IPS-18c (cell line): ENCODE data around the gene EN2.

Experiments
- H3K4me3 ChIP-seq: 2 replicates; pipeline ENCODE4 v1.7.0; 2013; ENCODE audit warnings: low read depth, mild to moderate bottlenecking, low read length, moderate library complexity; ENCODE audit not compliant: insufficient read depth
- H3K9me3 ChIP-seq: one replicate; pipeline ENCODE4 v1.6.1; 2013; ENCODE audit warnings: mild to moderate bottlenecking, low read length, moderate library complexity; ENCODE audit not compliant: control insufficient read depth, insufficient read depth

EN2 gene

GRCh38 chr7:155458111-155458877 is at the start of gene EN2:
TSS of gene EN2 (plus strand) at chr7:155458129. CDS start at chr7:155458378, 249 bp downstream.
- H3K4me3 ChIP-seq, result 0 out of 2 replicates have a peak within 1 kb of the TSS, but pooled peaks have one; percentile 9
- H3K9me3 ChIP-seq, result peaks cover 3% of the 10 kb centered on the region

GRCh38 chr7:155408651-155409586 is 49.0 kb upstream of the EN2 start:
- Histone ChIP-seq H3K9me3 (no peaks in the 10 kb centered on the region), H3K4me3 (no peak overlapping the region)

DNA sequence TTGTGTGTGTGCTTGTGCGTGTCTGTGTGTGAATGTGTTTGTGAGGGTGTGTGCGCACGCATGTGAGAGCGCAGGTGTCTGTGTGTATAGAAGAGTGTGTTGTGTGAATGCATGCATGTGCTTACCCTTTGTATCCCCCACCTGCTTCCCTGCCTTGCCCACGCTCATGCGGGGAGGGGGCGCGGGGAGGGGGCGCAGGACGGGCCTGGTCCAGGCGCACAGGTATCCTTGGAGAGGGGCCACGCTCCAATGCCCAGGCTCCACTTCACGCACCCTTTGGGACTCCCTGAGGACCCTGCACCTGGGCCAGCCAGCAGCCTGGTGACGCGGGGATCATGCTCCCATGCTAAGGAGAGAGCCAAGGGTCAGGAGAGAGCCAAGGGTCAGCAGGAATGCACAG is 47.9 kb upstream of the EN2 start:
- Histone ChIP-seq H3K9me3 (no peaks in the 10 kb centered on the region), H3K4me3 (no peak overlapping the region)

GRCh38 chr7:155410431-155410830 is 47.5 kb upstream of the EN2 start:
- Histone ChIP-seq H3K9me3 (no peaks in the 10 kb centered on the region), H3K4me3 (no peak overlapping the region)

DNA sequence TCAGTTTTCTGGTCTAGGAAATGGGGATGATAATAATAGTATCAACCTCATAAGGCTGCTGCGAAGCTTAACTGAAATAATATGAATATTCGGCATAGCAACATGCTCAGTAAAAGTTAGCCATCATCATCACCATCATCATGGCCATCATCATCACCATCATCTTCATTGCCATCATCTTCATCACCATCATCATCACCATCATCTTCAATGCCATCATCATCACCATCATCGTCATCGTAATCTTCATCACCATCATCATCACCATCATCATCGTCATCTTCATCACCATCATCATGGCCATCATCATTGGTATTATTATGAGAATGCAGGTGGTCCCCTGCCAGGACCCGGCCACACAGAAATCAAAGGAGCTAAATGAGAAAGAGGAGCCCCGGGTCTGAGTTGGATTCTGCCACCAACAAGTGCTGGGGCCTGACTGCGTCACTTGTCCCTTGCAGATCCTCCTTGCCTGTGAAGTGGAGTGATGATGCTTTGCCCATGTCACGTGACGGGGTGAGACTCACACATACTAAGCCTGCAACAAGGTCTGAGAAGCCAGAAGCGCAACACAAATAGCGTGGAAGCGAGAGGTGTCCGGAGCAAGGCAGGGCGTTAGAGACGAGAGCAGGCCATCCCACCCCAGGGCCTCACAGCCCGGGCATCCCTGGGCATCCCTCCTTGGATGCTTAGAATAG is 46.1 kb upstream of the EN2 start:
- no peak overlapping the region for H3K4me3 ChIP-seq
- H3K9me3 ChIP-seq, result no peaks in the 10 kb centered on the region

DNA sequence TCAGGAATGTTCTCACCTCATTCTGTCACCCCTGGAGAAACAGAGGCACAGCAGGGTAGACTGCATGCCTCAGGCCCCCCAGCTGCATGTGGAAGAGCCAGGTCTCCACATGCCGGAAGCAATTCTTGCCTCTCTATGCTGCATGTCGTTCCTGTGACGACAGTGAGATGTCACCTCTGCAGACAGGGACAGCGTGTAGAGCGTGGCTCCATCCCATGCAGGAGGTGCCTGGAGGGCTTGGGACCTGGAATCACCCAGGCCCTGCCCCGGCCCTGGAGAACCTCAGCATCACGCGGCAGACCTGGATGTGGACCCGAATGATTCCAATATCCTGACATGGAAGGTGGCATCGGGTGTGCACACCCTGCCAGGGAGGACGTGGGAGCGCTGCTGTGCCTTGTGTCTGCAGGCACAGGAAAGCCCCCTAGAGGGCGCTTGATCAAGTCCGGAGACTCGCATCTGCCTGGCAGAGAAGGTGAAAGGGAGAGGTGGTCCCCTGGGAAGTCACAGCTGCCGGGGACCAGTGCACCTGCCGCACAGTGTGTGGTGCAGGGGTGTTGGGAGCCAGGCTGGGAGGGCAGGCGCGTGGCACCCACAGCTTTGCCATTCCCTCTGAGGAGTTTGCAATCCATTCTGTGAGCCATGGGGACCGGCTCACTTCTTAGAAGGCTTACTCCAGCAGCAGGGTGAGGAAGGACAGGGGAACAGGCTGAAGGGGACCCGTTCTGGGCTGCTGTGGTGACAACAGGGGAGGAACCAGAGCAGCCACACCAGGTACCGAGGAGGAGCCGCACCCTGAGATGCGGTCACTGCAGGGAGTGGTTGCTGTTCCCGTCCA is 45.3 kb upstream of the EN2 start:
- H3K4me3 ChIP-seq, result no peak overlapping the region
- H3K9me3 ChIP-seq, result no peaks in the 10 kb centered on the region

DNA sequence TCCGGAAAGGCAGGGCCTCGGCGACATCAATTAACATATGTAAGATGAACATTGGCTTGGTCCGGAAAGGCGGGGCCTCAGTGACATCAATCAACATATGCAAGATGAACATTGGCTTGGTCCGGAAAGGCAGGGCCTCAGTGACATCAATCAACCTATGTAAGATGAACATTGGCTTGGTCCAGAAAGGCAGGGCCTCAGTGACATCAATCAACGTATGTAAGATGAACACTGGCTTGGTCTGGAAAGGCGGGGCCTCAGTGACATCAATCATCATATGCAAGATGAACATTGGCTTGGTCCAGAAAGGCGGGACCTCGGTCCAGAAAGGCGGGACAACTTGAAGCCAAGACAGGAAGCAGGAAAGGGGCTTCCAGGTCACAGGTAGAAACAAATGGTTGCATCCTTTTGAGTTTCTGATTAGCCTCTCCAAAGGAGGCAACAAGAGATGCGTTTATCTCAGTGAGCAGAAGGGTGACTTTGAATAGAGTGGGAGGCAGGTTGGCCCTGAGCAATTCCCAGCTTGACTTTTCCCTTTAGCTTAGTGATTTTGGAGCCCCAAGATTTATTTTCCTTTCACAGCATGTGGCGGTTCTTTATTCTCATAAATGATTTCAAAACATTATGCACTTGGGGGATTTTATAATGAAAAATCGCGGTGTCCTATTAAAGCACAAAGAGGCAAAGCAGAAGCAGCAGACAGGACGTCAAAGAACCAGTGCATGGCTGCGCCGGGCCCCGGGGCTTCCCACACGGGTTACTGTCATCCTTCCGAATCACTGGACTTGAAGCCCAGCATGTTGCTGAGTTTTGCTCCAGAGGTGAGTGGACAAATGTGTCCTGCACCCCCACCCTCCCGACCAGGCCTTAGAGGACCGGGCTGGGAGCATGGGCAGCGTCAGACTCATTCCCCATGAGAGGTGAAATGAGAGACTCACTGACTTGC is 43.1 kb upstream of the EN2 start:
- no peak overlapping the region for H3K4me3 ChIP-seq
- no peaks in the 10 kb centered on the region for H3K9me3 ChIP-seq

DNA sequence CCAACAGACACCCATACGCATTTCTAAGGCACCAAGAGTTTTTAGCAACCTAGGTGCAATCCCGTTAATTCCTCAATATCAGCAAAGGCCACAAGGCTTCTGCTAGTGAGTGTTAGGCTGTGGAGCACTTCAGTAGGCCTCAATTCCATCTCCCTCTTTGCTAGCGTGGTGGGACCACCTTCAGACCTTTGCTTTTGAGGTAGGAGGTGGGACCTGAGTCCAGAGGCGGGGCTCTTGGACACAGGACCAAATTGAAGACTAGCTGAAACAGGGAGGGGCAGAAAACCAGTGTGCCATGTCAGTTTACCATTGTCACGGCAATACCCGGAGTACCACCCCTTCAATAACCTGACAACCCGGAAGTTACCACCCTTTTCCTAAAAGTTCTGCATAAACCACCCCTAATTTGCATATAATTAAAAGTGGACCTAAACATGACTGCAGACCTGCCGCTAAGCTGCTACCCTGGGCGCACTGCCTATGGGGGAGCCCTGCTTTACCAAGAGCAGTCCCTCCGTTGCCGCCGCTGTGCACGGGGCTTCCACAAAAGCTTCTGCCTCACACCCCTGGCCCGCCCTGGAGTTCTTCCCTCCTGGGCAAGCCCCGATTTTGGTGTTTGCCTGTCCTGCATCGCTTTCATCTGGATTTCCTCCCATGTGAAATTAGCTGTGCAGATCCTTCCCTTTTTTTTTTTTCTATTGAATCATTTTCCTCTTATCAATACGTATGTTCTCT is 41.1 kb upstream of the EN2 start:
- Histone ChIP-seq H3K4me3 (no peak overlapping the region), H3K9me3 (no peaks in the 10 kb centered on the region)

- Histone ChIP-seq H3K4me3 (no peak overlapping the region), H3K9me3 (no peaks in the 10 kb centered on the region)
Measured at GRCh38 chr7:155418304-155418703, 39.6 kb upstream of the EN2 start.

- no peaks in the 10 kb centered on the region for H3K9me3 ChIP-seq
- H3K4me3 ChIP-seq, result no peak overlapping the region
Measured at GRCh38 chr7:155418941-155419755, 38.8 kb upstream of the EN2 start.

GRCh38 chr7:155420116-155420515 is 37.8 kb upstream of the EN2 start:
- Histone ChIP-seq H3K9me3 (no peaks in the 10 kb centered on the region), H3K4me3 (no peak overlapping the region)

DNA sequence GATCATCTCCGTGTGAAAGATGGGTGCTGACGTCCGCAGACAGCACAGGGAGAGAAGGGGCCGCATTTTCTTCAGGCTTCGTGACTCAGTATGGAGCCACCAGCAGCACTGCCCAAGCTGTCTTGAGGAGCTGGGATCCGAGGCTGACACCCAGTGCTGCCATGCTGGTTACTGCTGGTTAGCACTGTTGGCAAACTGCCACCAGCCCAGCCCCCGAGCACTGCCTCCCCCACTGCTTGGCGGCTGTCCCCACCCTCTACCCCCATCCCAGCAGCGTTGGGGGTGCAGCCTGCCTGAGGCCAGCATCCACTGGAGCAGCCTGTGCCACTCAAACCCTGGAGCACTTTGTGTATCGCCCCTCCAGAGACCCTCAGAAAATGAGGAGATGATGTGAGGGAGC is 35.8 kb upstream of the EN2 start:
- Histone ChIP-seq H3K9me3 (no peaks in the 10 kb centered on the region), H3K4me3 (no peak overlapping the region)

DNA sequence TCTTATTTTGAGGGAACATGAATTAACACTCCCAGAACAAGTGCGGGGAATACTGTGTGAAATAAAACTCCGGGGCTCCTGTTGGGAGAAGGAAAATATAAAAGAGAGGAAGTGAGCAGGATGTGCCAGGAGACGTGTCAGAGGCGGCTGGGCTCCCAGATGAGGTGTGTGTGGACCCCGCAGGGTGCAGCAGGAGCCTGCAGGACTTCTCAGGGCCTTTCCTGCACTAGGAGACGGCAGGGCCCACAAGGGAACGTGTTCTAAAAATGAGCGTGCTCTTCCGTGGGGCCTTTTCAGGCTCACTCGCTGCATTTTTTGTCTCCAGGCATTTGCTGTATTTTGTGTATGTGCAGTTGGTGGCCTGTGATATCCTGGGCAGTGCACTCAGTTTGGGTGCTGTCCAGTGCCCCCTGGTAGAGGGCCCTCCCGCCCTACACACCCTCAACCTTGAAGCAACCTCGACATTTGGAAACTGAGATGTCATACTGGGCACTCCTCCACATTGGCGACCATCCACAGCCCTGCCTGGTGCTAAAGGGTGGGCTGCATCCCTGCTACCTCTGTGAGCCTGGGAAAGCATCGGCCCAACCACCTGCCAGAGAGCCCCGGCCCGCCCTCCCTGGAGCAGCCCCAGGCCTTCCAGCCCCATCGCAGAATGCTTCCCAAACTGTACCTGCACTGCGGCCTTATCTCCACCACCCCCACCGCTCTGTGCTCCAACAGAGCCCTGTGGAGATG is 35.2 kb upstream of the EN2 start:
- H3K9me3 ChIP-seq, result no peaks in the 10 kb centered on the region
- H3K4me3 ChIP-seq, result no peak overlapping the region
